H54 (cell line): Measurements from ENCODE around the gene MRPS17.
A peak's percentile ranks its signal among the peaks of the same experiment; 100 is the strongest.
"Not testable (repeated sequence)": the region's sequence is repeated elsewhere in the genome, so short reads cannot be mapped to it uniquely, and the experiment has no call there.

Source experiments
- DNase-seq: peaks from one replicate; pipeline ENCODE4 v3.0.0; 2011; ENCODE audit warnings: low spot score, mixed read lengths; ENCODE audit not compliant: insufficient read length
- FAIRE-seq: peaks from 3 replicates; lab custom pipeline; 2011; peaks lifted over from hg19 to GRCh38; lab: Jason Lieb, UNC
- POLR2A ChIP-seq: IDR thresholded peaks from 2 replicates; pipeline ENCODE4 v1.6.1; 2011; ENCODE audit warnings: low read depth, mild to moderate bottlenecking, low read length

MRPS17 gene

DNA sequence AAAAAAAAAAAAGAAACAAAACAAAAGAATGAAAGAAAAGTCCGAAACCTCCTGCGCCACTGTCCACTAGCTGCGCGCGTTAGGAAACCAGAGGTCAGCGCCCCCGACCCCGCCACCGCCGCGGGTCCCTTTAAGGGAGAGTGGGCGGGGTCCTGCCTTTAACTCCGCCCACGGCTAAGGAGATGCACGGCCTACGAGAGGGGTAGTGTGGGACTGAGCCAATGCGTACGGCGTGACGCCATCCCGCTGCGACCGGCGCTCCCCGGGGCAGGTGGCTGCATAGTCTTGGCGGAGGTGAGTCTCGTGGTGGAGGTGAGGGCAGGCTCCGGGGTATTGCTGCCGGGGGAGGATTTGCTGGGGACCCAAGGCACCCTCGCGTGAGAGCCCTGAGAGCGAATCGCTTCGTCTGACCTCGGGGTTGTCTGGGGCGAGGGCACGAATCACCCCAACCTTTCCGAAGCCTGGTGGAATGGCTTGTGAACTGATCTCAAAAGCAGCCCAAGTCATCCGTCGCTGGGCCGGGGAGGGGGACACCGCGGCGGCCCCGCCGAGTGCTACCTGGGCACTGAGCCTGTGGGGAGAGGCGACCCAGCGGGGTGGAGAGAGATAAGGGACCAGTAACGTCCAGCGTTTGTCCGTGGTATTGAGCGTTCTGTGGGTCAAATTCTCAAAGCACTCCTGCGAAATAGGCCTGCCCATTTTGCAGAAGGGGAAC is at the start of gene MRPS17:
Gene MRPS17 (plus strand): TSS at position 241 of the 715 bp plus-strand sequence. CDS start 1,319 bp downstream, outside the sequence.
- DNase-seq (peak; percentile 99), FAIRE-seq (peak; percentile 64)
- TF ChIP-seq POLR2A: peak; percentile 84

DNA sequence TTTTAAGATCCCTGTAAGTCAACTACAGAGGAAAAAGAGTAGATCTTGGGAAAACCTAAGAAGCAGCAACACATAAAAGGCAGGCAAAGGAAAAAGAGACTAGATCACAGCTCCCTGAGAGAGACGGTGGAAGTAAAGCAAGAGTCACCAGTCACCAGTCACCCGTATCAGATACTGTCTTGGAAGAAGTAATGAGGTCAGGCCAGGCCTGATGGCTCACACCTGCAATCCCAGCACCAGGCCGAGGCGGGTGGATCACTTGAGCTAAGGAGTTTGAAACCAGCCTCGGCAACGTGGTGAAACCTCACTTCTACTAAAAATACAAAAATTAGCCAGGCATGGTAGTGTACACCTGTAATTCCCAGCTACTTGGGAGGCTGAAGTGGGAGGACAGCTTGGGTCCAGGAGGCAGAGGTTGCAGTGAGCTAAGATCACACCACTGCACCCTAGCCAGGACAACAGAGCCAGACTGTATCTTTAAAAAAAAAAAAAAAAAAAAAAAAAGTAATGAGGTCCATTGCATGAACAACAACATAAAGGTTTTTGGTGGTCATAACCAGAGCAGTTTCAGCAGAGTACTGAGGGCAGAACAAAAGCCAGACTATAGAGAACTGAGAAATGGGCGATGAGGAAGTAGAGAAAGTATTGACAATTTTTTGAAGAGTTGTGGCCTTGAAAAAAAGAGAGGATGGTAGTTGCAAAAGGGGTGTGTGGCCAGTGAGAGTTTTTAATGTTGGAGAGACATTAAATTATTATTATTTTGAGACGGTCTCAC is 47.5 kb upstream of the MRPS17 start:
- TF ChIP-seq POLR2A: no peak
- FAIRE-seq: no peak
- no peak for DNase-seq

- peak; percentile 27 for FAIRE-seq
- no peak for TF ChIP-seq POLR2A
These were observed 38.9 kb upstream of the MRPS17 start for GRCh38 chr7:55912748-55913158.

DNA sequence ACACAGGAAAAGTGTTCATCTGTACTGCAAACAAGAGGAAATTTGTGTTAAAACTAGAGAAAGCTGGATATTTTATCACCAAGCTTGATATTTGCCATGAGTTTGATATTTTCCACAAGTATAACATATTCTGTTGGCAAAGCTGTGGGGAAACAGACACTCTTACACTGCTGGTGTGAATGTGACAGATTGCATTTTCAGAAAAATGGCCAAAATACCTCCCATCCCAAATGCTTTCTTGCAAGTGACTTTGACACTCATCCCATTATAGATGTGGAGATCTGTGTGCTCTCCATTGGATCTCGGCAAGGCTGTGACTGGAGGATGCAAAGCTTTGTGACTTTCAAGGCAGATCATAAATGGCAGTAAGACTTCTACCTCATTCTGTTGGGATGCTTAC is 33.9 kb upstream of the MRPS17 start:
- TF ChIP-seq POLR2A: no peak
- FAIRE-seq (no peak), DNase-seq (no peak)

More at GRCh38 chr7:55912748-55913158, 38.9 kb upstream of the MRPS17 start:
- no peak for DNase-seq

DNA sequence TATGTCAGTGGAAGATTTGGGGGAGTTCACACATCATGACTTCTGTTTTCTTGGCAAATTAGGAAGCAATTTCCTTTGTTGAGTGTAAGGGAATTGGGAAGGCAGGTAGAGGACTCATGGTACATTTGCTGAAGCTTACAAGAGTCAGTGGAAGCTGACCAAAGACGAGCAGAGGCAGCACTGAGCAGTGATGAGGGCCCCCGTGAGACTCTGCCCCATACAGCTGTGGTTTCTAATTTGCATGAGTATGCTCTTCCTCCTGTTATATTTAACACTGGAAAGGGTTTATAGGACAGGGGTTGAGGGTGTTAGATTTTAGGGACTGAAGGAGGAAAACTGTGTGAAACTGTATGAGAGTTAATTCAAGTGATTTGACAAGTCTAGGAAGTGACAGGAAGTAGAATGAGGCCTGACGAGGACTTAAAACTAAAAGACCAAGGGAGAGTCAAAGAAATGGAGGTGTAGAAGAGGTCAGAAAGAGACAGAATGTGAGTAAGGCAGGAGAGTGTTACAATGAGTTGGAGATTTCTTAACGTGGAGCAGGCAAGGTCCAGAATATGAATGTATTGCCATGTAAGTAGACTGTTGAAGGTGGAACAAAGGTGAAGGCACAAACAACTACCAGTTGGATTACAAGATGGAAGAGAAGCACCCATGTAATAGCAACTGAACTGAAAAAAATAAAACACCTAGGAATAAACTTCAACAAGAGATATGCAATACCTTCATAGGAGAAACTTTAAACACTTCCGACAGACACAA is 23.5 kb upstream of the MRPS17 start:
- DNase-seq (no peak), FAIRE-seq (no peak)
- no peak for TF ChIP-seq POLR2A

DNA sequence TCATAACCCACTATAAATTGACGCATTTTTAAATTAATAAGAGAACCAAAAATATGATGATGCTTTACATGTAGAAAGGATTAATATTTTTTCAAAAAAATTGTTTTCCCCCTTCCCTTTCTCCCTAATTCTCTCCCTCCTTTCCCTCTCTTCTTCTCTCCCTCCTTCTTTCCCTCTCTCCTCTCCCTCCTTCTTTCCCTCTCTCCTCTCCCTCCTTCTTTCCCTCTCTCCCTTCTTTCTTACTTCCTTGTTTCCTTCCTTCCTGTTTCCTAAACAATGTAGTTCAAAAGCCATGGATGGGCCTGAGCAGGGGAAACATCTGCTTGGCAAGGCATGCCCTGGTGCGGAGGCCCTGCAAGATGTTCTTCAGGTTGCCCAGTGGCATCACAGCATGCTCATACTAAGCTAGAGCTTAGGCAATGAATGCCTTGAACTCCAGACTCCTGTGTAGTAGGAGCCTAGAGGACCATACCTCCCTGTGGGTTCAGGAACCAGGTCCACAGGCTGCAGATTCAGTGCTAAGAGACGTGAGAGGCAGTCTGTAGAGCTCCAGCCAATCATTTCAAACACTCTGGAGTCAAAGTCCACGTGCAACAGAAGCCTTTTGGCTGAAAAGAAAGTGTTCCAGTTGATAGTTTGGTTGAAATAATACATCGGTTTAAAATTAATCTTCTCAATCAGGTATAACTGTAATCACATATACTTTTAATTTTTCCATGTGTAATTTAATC is 20.1 kb upstream of the MRPS17 start:
- TF ChIP-seq POLR2A: no peak
- DNase-seq (no peak), FAIRE-seq (no peak)

DNA sequence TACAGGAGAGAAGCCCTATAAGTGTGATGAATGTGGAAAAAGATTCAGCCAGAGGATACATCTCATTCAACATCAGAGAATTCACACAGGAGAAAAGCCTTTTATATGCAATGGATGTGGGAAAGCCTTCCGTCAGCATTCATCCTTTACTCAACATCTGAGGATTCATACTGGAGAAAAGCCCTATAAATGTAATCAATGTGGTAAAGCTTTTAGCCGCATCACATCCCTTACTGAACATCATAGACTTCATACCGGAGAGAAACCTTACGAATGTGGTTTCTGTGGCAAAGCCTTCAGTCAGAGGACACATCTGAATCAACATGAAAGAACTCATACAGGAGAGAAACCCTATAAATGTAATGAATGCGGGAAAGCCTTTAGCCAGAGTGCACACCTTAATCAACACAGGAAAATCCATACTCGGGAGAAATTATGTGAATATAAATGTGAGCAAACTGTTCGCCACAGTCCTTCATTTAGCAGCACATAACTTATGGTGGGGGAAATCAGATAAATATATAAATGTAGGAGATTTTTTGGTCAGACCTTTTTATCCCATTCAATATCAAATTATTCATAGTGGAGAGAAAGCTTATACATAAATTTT is 12.1 kb upstream of the MRPS17 start:
- DNase-seq (no peak), FAIRE-seq (no peak)
- TF ChIP-seq POLR2A: no peak

DNA sequence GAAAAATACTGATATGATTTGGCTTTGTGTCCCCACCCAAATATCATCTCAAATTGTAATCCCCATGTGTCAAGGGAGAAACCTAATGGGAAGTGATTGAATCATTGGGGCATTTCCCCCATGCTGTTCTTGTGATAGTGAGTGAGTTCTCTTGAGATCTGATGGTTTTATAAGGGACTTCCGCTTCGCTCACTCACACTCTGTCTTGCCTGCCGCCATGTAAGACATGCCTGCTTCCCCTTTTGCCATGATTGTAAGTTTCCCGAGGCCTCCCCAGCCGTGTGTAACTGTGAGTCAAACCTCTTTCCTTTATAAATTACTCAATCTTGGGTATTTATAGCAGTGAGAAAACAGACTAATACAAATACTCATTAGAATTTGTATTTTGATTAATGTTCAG is 5.1 kb upstream of the MRPS17 start:
- no peak for FAIRE-seq
- no peak for TF ChIP-seq POLR2A

DNA sequence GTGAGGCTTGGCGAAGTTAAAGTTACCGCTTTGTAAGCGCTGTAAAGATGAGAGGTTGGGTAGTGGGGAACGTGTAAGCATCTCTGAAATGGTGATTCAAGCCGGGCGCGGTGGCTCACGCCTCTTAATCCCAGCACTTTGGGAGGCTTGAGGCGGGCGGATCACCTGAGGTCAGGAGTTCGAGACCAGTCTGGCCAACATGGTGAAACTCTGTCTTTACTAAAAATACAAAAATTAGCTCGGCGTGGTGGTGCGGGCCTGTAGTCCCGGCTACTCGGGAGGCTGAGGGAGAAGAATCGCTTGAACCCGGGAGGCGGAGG is 635 bp downstream of the MRPS17 start:
- DNase-seq, FAIRE-seq: not testable (repeated sequence)

More for the DNA sequence above, 5.1 kb upstream of the MRPS17 start:
- DNase-seq: no peak

DNA sequence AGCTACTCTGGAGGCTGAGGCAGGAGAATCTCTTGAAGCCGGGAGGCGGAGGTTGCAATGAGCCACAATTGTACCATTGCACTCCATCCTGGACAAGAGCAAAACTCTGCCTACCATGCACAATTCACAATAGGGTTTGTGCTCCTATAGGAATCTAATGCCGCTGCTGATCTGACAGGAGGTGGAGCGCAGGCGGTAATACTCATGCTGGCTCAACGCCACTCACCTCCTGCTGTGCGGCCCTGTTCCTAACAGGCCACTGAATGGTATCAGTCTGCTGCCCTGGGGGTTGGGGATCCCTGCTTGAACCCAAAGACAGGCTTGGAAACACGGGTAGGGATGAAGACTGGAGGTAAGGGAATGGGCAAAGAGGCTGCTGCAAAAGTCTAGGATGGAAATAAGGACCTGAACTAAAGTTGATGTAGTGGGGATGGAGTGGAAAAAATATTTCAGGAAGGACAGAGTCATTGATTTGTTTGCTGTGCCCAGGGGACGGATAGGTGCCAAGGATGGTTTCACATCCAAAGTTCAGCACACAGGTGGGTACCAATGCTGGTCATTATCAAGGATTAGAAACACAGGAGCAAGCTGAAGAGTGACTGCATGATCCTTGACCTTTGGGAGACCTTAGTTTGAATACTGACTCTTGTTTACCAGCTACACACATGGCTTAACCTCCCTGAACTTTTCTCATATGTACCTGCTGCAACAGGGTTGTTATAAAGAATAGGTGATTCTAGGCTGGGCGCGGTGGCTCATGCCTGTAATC is 2.2 kb downstream of the MRPS17 start:
- DNase-seq: no peak
- no peak for FAIRE-seq
- no peak for TF ChIP-seq POLR2A

GRCh38 chr7:55957190-55957589 is 5.5 kb downstream of the MRPS17 start:
- TF ChIP-seq POLR2A: no peak
- no peak for DNase-seq
- no peak for FAIRE-seq

DNA sequence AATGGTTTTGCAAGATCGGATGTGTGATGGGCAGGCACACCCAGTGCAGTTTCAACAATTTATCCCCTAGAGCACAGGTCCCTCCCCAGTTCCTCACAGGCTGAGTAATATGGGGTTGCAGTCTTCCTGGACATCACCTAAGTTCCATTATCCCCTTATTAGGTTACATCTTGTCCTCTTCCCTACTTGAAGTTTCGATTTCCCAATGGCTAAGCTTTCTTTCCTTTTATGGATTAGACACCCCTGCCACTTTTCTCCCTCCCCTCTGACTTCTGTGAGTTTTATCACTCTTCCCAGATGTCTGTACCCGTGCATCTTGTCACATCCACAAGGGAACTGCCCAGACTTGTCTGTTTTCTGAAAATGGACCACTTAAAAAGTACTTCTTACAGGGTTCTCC is 10.3 kb downstream of the MRPS17 start:
- no peak for DNase-seq
- FAIRE-seq: no peak
- TF ChIP-seq POLR2A: no peak
